ES-I3 (cell line): ENCODE measurements around the gene SLC2A1.

Experiments used
- H3K36me3 ChIP-seq: 2 replicates; pipeline ENCODE4 v1.6.1; 2013; ENCODE audit warnings: mild to moderate bottlenecking, low read length, control low read depth, moderate library complexity; ENCODE audit not compliant: insufficient read depth
- H3K4me1 ChIP-seq: 2 replicates; pipeline ENCODE4 v1.6.1; 2013; ENCODE audit warnings: mild to moderate bottlenecking, control low read depth, low read length; ENCODE audit not compliant: insufficient read depth
- H3K9ac ChIP-seq: 2 replicates; pipeline ENCODE4 v1.6.1; 2013; ENCODE audit warnings: low read depth, mild to moderate bottlenecking, low read length, moderate library complexity
- H3K9me3 ChIP-seq: 2 replicates; pipeline ENCODE4 v1.6.1; 2013; ENCODE audit warnings: mild to moderate bottlenecking, low read length, moderate library complexity; ENCODE audit not compliant: control insufficient read depth, insufficient read depth

Gene SLC2A1

GRCh38 chr1:42945164-42945563, 13.5 kb downstream of the SLC2A1 start:
- peaks cover 81% of the 10 kb centered on the region for H3K4me1 ChIP-seq

GRCh38 chr1:42944246-42944928, 14.3 kb downstream of the SLC2A1 start:
- no peaks in the 10 kb centered on the region for H3K9me3 ChIP-seq
- H3K9ac ChIP-seq: no peak overlapping the region
- H3K36me3 ChIP-seq: peaks cover 58% of the 10 kb centered on the region
- H3K4me1 ChIP-seq: peaks cover 73% of the 10 kb centered on the region

More at GRCh38 chr1:42945164-42945563, 13.5 kb downstream of the SLC2A1 start:
- Histone ChIP-seq H3K9me3 (no peaks in the 10 kb centered on the region), H3K36me3 (peaks cover 54% of the 10 kb centered on the region), H3K9ac (no peak overlapping the region)

- Histone ChIP-seq H3K9me3 (no peaks in the 10 kb centered on the region), H3K4me1 (peaks cover 71% of the 10 kb centered on the region), H3K9ac (no peak overlapping the region), H3K36me3 (peaks cover 64% of the 10 kb centered on the region)
Measured at GRCh38 chr1:42943728-42944127, 14.9 kb downstream of the SLC2A1 start.

GRCh38 chr1:42943166-42943565, 15.5 kb downstream of the SLC2A1 start:
- H3K36me3 ChIP-seq: peaks cover 69% of the 10 kb centered on the region
- H3K4me1 ChIP-seq: peaks cover 73% of the 10 kb centered on the region
- no peaks in the 10 kb centered on the region for H3K9me3 ChIP-seq
- H3K9ac ChIP-seq: no peak overlapping the region

GRCh38 chr1:42942444-42942843, 16.2 kb downstream of the SLC2A1 start:
- Histone ChIP-seq H3K36me3 (peaks cover 69% of the 10 kb centered on the region), H3K9me3 (no peaks in the 10 kb centered on the region), H3K4me1 (peaks cover 73% of the 10 kb centered on the region), H3K9ac (no peak overlapping the region)

GRCh38 chr1:42941640-42942330, 16.9 kb downstream of the SLC2A1 start:
- peaks cover 68% of the 10 kb centered on the region for H3K36me3 ChIP-seq
- no peaks in the 10 kb centered on the region for H3K9me3 ChIP-seq
- H3K9ac ChIP-seq: no peak overlapping the region
- peaks cover 74% of the 10 kb centered on the region for H3K4me1 ChIP-seq

- Histone ChIP-seq H3K9me3 (no peaks in the 10 kb centered on the region), H3K9ac (no peak overlapping the region), H3K4me1 (peaks cover 69% of the 10 kb centered on the region), H3K36me3 (peaks cover 70% of the 10 kb centered on the region)
Measured at GRCh38 chr1:42940851-42941639, 17.6 kb downstream of the SLC2A1 start.

GRCh38 chr1:42938645-42939615, 19.7 kb downstream of the SLC2A1 start:
- Histone ChIP-seq H3K4me1 (peaks cover 64% of the 10 kb centered on the region), H3K36me3 (peaks cover 79% of the 10 kb centered on the region), H3K9ac (no peak overlapping the region)

GRCh38 chr1:42937836-42938644, 20.6 kb downstream of the SLC2A1 start:
- Histone ChIP-seq H3K4me1 (peaks cover 61% of the 10 kb centered on the region), H3K36me3 (peaks cover 82% of the 10 kb centered on the region), H3K9ac (no peak overlapping the region), H3K9me3 (no peaks in the 10 kb centered on the region)

More at GRCh38 chr1:42938645-42939615, 19.7 kb downstream of the SLC2A1 start:
- H3K9me3 ChIP-seq: no peaks in the 10 kb centered on the region

- peaks cover 61% of the 10 kb centered on the region for H3K4me1 ChIP-seq
- H3K9me3 ChIP-seq: no peaks in the 10 kb centered on the region
- no peak overlapping the region for H3K9ac ChIP-seq
- peaks cover 74% of the 10 kb centered on the region for H3K36me3 ChIP-seq
Measured at GRCh38 chr1:42937141-42937696, 21.4 kb downstream of the SLC2A1 start.

GRCh38 chr1:42936309-42937078, 22.2 kb downstream of the SLC2A1 start:
- H3K4me1 ChIP-seq: peaks cover 59% of the 10 kb centered on the region
- no peak overlapping the region for H3K9ac ChIP-seq
- H3K9me3 ChIP-seq: no peaks in the 10 kb centered on the region
- peaks cover 67% of the 10 kb centered on the region for H3K36me3 ChIP-seq

GRCh38 chr1:42935971-42936308, 22.7 kb downstream of the SLC2A1 start:
- Histone ChIP-seq H3K4me1 (peaks cover 57% of the 10 kb centered on the region), H3K9ac (no peak overlapping the region), H3K36me3 (peaks cover 66% of the 10 kb centered on the region), H3K9me3 (no peaks in the 10 kb centered on the region)
